GM12874 (cell line): Measurements from ENCODE around the gene FLNA.

Experiments used
- CTCF ChIP-seq: IDR thresholded peaks from 2 replicates; pipeline ENCODE4 v1.5.1; 2011; ENCODE audit warnings: low read depth, mild to moderate bottlenecking, control low read depth, low read length, moderate library complexity; ENCODE audit not compliant: insufficient read depth

Gene FLNA

GRCh38 chrX:154329294-154329693 lies 45.1 kb downstream of the FLNA start:
- TF ChIP-seq CTCF: no peak

DNA sequence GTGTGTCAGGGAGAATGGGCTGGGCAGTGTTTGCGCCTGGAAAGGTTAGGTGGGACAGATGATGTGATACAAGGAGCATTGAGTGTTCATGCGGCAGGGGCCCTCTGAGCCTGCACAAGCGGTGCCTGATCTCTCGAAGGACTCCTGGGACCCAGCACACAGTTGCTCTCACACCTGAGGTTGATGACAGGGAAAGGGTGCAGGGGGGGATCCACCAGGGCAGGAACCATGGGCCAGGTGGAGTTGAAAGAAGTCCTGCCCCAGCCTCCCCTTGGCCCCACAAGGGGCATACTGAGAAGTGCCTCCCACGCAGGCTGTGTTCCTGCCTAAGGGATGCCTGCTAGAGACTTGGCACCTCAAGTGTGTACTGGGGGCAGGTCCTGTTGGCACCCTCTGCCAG lies 45.8 kb downstream of the FLNA start:
- TF ChIP-seq CTCF: no peak

DNA sequence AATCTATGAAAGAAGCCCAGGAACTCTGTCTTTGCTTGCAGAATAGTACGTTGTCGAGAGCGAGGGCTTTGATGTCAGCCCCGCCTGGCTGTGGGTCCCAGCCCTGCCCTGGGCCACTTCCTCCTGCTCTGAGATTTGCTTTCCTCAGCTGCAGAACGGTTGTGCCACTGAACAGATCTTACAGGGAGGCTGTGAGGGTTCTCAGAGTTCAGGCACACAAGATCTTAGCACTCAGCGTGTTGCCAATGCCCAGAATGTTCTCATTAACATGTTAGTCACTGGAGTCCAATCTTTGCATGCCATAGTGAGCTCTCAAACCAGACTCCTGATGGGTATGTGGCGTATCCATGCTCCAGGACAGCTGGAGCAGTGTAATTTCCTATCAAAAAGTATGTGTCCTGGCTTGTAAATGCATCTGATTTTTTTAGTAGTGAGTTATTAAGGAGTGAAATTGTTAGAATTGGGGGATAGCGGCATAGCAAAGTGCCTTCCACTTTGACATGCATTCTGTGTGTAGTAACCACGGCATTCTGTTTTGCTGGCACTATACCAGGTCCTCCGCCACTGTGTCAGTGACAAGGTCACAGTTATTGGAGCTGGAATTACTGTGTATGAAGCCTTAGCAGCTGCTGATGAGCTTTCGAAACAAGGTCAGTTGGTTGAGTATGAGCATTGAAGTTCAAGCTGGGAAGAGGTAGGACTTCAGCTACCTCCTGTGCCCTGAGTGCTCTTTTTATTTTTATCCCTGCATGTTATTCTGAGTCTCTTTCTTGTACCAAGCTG lies 47.2 kb downstream of the FLNA start:
- no peak for TF ChIP-seq CTCF

DNA sequence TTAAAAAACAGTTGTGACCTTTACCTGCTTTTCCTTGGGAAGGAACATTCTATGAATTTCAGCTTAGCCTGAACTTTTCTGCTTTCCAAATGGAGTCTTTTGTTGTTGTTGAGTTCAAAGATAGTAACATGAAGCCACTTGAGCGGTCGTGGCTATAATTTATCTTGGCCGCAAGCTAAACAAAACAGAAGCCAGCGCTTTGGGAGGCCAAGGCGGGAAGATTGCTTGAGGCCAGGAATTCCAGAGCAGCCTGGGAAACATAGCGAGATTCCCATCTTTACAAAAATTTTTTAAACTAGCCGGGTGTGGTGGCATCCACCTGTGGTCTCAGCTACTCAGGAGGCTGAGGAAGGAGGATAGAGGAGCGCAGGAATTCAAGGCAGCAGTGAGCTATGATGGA lies 48.9 kb downstream of the FLNA start:
- TF ChIP-seq CTCF: no peak

DNA sequence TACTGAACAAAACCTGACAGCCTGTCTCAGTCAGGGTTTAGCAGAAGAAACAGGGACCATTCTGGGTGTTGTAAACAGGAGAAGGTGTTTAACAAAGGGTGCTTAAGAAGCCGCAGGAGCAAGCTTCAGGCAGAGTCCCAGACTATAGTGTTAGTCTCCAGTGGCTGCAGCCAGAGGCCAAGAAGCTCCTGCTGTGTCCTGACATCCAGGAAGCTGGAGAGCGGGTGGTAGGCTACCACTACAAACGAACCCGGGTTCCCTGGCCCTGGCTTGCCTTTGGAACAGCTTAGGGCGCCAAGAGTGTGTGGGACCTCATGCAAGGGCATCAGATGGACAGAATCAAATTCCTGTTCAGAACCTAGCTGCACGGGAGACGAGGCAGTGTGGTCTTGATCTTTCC lies 50.9 kb downstream of the FLNA start:
- TF ChIP-seq CTCF: no peak

- 0 out of 2 replicates have a peak, but pooled peaks have one; percentile 1 for TF ChIP-seq CTCF
Observed at GRCh38 chrX:154322890-154323289, 51.5 kb downstream of the FLNA start.

DNA sequence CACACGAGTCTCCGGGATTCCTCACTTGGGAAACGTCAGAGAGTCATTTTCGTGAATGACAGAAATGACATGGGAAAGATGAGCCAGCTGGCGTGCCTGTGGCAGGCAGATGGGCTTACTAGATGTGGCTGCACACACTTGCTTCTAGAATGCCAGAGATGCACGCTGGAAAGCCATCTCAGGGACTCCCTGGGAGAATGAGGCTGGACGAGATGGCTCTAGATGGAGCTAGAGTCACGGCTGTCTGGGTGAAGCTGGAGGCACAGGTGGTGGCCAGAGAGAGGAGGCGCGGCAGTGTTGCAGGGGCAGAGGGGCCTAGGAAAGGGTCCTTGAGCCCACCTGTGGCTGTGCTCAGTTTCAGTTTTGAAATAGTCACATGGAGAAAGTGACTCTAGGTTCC lies 52.8 kb downstream of the FLNA start:
- TF ChIP-seq CTCF: no peak
